RPMI7951 (cell line): ENCODE measurements around the gene CCNG2. TPM values are rescaled to one million over a fixed set of nuclear protein-coding genes. Genes with fewer than 3 reads are reported as not detected.
"Not testable (repeated sequence)": the region's sequence is repeated elsewhere in the genome, so short reads cannot be mapped to it uniquely, and the experiment has no call there.

ENCODE experiments used
- DNase-seq: peaks from one replicate; pipeline ENCODE4 v3.0.0-alpha.2; 2012; ENCODE audit warnings: low read depth
- total RNA-seq: library from RNA; depleted of rRNA; stranded (reverse); fragments of >200 nt; shearing (Covaris generic); gene quantifications from 2 replicates; pipeline ENCODE4 v1.2.3, GENCODE V29; 2014; rRNA removed

Gene CCNG2
- total RNA-seq: 23.9 and 25.2 TPM in 2 replicates

- DNase-seq: peak; percentile 92
Observed at GRCh38 chr4:77156912-77157858, at the start of gene CCNG2. Gene CCNG2 (plus strand): TSS chr4:77157207. CDS start chr4:77158533, 1,326 bp downstream.

- no peak for DNase-seq
Observed at GRCh38 chr4:77110730-77111129, 46.3 kb upstream of the CCNG2 start.

- no peak for DNase-seq
Observed at GRCh38 chr4:77113069-77113468, 43.9 kb upstream of the CCNG2 start.

GRCh38 chr4:77117721-77118120, 39.3 kb upstream of the CCNG2 start:
- DNase-seq: no peak

- DNase-seq: peak; percentile 12
Observed at GRCh38 chr4:77120886-77121508, 36.0 kb upstream of the CCNG2 start.

GRCh38 chr4:77121736-77122240, 35.2 kb upstream of the CCNG2 start:
- DNase-seq: no peak

- DNase-seq: no peak
Observed at GRCh38 chr4:77122656-77123055, 34.4 kb upstream of the CCNG2 start.

- no peak for DNase-seq
Observed at GRCh38 chr4:77123411-77123810, 33.6 kb upstream of the CCNG2 start.

GRCh38 chr4:77124576-77124975, 32.4 kb upstream of the CCNG2 start:
- DNase-seq: no peak

- DNase-seq: no peak
Observed at GRCh38 chr4:77125961-77126360, 31.0 kb upstream of the CCNG2 start.

- DNase-seq: no peak
Observed at GRCh38 chr4:77126809-77127208, 30.2 kb upstream of the CCNG2 start.

- no peak for DNase-seq
Observed at GRCh38 chr4:77127215-77127614, 29.8 kb upstream of the CCNG2 start.

GRCh38 chr4:77127837-77128621, 29.0 kb upstream of the CCNG2 start:
- DNase-seq: no peak

- DNase-seq: no peak
Observed at GRCh38 chr4:77132652-77133312, 24.2 kb upstream of the CCNG2 start.

- DNase-seq: not testable (repeated sequence)
Observed at GRCh38 chr4:77137448-77137847, 19.6 kb upstream of the CCNG2 start.

- no peak for DNase-seq
Observed at GRCh38 chr4:77141964-77142645, 14.9 kb upstream of the CCNG2 start.

GRCh38 chr4:77142646-77143028, 14.4 kb upstream of the CCNG2 start:
- DNase-seq: no peak

GRCh38 chr4:77143091-77143490, 13.9 kb upstream of the CCNG2 start:
- DNase-seq: no peak

GRCh38 chr4:77145842-77146185, 11.2 kb upstream of the CCNG2 start:
- DNase-seq: no peak

- DNase-seq: no peak
Observed at GRCh38 chr4:77146186-77147078, 10.6 kb upstream of the CCNG2 start.
